ENCODE data around the gene ACSL3. TPM values are rescaled to one million over a fixed set of nuclear protein-coding genes. Genes with fewer than 3 reads are reported as not detected.
"Not testable (repeated sequence)": the region's sequence is repeated elsewhere in the genome, so short reads cannot be mapped to it uniquely, and the experiment has no call there.

The ACSL3 gene
- total RNA-seq, 1 donor from 2014 or later: 58.7 TPM

DNA sequence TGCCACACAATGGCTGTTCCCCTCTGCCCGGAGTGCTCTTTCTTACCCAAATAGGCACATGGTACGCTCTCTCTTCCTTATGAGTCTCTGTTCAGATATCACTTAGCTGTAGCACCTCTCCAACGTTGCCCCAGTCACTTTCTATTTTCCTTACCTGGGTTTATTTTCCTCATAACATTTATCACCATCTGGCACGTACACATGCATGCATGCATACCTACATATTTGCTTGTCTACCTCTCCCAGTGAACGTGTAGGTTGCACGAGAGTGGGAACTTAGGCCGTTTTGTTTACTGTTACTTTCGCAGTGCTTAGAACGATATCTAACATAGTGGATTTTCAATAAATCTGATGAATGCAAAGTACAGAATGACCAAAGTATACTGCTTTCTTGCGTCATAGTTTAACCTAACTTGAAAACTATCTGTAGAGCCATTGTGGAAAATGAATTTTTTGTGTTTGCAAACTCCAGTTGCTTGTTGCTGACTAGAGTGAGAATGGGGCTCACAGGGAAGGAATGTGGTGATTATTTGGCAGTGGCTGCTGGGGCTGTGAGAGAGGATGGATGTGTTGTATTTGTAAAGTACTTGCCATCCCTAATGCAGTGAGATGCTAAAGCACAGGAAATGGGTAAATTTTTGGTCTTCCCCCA lies 47.1 kb downstream of the ACSL3 start:
- no peak for DNase-seq (ENCODE audit: low spot score)

DNA sequence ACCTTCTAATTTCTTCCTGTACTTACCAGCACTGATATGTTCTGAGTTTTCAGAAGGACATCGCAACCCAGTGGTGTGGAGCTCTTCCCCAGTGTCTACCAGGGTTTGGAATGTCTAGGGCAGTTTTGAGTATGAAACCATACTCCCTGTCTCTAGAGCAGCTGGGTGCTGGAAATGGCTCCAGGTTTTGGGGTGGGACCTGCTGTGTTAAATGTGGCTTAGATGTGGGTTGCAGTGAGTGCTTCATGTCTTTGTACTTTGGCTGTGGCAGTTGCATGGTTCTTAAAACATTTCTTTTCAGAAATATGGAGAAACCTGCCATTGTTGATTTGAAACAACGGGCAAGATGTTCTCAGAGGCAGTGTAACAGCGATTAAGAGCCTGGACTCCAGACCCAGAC lies 48.5 kb downstream of the ACSL3 start:
- DNase-seq (ENCODE audit: low spot score): no peak

DNA sequence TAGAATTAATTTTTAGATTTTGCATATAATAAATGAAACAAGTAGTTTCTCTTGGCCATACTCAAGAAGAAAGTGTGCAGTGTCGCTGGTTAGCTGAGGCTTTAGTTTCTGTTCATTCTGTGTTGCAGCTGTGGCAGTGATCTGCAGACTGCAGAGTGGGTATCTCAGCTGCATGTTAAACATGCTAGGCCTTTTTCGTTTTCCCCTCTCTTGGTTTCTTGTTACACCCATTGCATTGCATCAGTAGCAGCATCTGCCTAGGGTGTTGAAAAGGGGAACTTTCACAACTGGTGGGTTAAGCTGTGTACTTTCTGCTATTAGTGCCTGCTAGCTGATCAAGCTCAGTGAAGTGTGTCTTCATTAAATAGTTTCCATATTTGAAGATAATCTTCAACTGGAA lies 51.3 kb downstream of the ACSL3 start:
- no peak for DNase-seq (ENCODE audit: low spot score)

- no peak for DNase-seq (ENCODE audit: low spot score)
Observed at GRCh38 chr2:222912776-222913175, 51.9 kb downstream of the ACSL3 start.

GRCh38 chr2:222915092-222915957 lies 54.5 kb downstream of the ACSL3 start:
- no peak for DNase-seq (ENCODE audit: low spot score)

GRCh38 chr2:222916229-222917197 lies 55.7 kb downstream of the ACSL3 start:
- no peak for DNase-seq (ENCODE audit: low spot score)

- DNase-seq (ENCODE audit: low spot score): not testable (repeated sequence)
Observed at GRCh38 chr2:222917212-222917611, 56.4 kb downstream of the ACSL3 start.

DNA sequence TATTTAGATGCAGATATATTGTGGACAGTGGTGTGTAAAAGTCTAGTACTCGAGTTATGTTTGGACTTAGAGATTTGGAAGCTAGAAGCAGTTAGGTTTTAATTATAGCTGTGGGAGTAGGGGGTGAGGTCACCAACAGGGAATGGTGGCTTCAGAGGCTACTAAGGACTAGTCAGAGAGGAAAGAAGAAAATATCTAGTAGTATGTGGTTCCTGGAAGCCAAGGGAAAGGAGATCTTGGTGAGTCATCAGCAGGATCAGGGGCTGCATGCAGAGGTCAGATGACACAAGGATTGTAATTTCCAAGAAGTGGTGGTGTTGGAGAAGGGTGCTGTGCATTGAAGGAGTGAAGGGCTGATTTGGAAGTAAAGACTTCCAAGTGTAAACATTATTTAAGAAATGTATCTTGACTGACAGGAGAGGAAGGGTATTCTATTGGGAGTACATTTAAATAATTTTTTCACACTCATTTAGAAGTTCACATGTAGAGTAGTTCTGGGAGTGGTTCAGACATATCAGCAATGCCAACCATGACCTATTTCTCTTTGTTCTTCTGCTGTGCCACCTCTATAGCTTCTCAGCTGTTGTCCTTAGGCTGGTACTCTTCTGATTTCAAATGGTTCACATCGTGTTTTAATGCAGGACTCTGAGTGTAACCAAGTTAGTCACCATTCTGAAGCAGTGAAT lies 59.1 kb downstream of the ACSL3 start:
- no peak for DNase-seq (ENCODE audit: low spot score)

DNA sequence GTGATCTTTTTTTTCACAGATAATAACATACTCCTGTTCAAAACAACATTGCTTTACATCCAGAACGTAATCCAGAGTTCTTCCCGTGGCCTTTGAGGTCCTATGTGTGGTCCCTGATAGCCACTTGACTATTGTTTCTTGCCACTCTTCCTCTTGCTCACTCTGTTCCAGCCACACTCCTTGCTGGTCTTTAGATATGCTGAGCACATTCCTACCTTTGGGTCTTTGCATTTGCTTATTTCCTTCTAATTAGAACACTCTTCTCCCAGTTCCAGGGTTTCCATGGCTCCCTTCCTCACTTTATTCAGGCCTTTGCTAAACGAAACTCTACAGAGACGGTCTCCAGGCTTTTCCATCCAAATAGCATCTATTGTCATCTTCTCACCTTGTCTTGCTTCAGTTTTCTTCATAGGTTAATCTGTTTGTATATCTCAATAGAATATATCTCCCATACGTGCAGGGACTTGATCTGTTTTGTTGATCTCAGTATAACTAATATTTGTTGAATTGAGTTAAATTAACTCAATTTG lies 59.9 kb downstream of the ACSL3 start:
- no peak for DNase-seq (ENCODE audit: low spot score)

- no peak for DNase-seq (ENCODE audit: low spot score)
Observed at GRCh38 chr2:222922019-222922800, 61.4 kb downstream of the ACSL3 start.

DNA sequence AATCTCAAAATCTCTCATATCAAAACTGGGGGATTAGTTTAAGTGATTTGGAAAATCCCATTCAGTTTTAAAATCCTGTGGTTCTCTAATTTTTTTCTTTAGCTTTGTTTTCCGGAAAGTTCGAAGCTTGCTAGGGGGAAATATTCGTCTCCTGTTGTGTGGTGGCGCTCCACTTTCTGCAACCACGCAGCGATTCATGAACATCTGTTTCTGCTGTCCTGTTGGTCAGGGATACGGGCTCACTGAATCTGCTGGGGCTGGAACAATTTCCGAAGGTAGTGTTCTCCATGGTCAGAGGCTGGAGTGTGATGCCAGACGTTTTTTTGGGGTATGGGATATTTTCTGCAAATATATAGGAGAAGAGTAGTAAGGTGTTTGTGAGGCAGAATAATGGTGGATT lies 66.1 kb downstream of the ACSL3 start:
- DNase-seq (ENCODE audit: low spot score): no peak

GRCh38 chr2:222927600-222927999 lies 66.8 kb downstream of the ACSL3 start:
- DNase-seq (ENCODE audit: low spot score): no peak

DNA sequence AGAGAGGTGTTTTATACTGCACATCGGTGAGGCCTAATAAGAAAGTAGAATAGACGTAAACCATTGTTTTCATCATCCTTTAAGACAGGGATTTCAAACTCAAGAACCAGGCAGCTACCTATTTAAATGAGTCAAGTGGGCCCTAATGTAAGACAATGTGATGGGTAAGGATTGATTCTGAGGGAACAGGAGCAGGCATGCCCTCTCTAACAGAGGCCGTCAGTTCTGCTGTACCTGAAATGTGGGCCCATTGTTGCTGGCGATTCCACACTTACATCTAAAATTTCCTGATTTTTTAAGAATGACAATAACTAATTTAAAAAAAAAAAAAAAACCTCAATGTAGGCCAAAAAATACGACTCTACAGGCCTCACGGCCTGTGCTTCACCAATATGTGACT lies 67.5 kb downstream of the ACSL3 start:
- no peak for DNase-seq (ENCODE audit: low spot score)

DNA sequence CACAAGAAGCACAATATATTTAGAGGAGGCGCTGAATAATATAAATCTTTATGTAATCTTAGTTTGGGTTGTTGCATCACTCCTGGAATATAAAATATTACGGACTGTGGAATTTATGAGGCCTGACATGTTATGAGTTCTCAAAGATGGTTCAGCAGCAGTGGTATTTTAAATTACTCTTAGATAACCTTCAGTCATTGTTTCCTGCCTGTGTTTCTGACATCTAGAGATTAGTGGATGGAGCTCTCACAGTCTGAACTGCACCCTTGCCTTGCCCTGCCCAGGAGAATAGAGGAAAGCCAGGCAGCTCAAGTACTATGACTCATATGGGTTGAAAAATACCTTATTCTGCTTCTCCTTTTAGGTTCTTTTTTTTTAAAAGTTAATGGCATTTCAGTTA lies 70.0 kb downstream of the ACSL3 start:
- DNase-seq (ENCODE audit: low spot score): no peak

DNA sequence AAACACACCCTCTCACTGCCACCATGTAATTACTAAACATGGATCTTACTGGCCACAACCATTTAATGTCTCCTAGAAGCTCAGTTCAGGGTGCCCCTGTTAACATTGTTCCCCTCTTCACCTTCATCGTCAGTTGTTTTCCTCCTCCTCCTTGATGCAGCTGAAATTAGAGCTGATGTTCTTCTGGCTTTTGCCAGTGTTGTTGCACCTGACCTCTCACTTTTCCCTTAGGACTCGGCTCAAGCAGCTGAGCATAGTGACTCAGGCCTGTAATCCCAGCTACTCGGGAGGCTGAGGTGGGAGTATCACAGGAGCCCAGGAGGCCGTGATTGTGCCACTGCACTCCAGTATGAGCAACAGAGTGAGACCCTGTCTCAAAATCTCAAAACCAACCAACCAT lies 70.8 kb downstream of the ACSL3 start:
- no peak for DNase-seq (ENCODE audit: low spot score)

DNA sequence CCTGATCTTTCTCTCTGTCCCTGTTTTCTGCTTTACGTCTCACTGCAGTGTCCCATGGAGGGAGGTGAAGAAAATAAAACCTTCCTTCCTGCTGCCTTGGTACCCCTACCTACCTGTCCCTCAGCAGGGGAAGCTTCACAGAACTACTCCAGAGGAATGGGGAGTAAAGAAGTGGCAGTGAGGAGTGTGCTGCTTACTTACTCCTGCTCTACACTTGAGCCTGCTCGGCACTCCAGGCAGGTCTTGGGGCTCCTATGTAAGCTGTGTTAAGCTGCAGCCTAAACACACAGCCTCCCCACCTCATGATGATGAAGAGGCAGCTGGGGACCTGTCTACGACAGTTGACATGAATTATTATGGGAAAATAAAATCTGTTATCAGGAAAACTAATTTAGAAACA lies 72.6 kb downstream of the ACSL3 start:
- DNase-seq (ENCODE audit: low spot score): no peak

DNA sequence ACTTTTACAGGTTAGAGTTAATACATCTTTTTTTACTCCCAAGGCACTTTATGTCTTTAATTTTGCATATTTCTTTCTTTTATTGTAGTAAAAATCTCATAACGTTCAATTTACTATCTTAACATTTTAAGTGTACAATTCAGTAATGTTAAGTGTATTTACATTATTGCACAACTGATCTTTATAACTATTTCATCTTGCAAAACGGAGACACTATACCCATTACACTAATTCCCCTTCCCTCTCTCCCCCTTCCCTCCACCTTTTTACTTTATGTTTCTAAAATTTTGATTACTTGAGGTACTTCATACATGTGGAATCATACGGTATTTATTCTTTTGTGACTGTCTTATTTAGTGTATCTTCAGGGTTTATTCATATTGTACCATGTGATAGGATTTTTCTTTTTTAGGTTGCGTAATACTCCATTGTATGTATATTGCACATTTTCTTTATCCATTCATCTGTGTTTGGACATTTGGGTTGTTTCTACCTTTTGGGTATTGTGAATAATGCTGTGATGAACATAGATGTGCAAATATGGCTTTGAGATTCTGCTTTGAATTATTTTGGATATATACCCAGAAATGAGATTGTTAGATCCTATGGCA lies 75.0 kb downstream of the ACSL3 start:
- DNase-seq (ENCODE audit: low spot score): no peak

GRCh38 chr2:222936705-222937104 lies 75.9 kb downstream of the ACSL3 start:
- no peak for DNase-seq (ENCODE audit: low spot score)

DNA sequence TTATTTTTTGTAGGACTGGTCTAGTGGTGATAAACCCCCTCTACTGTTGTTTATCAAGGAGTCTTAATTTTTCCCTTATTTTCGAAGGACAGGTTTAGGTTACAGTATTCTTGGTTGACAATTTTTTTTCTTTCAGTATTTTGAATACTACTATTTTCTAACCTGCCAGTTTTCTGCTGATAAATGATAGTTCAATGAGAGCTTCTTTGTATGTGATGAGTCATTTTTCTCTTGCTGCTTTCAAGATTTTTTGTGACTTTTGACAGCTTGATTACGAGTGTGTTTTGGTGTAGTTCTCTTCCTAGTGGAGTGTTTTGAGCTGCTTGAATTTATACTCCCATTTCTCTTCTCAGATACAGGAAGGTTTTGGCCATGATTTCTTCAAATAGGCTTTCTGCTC lies 77.5 kb downstream of the ACSL3 start:
- DNase-seq (ENCODE audit: low spot score): no peak

Data from mesenteric fat pad (tissue), 1 donor.